Smooth muscle cell of the brain vasculature (primary cell): ENCODE data around the gene MMD2.

Source experiments
- DNase-seq: peaks from one replicate; pipeline ENCODE4 v3.0.0-alpha.2; 2012; ENCODE audit warnings: low read depth, low spot score

Gene MMD2

GRCh38 chr7:4871056-4871680 lies 87.8 kb downstream of the MMD2 start:
- no peak for DNase-seq

- DNase-seq = no peak
These were observed 90.5 kb downstream of the MMD2 start for GRCh38 chr7:4868493-4868892.

GRCh38 chr7:4866528-4867496 lies 92.2 kb downstream of the MMD2 start:
- no peak for DNase-seq

- no peak for DNase-seq
These were observed 96.8 kb downstream of the MMD2 start for GRCh38 chr7:4862156-4862555.

- DNase-seq = no peak
These were observed 97.3 kb downstream of the MMD2 start, which contains the start of gene PAPOLB for GRCh38 chr7:4861673-4862072. Gene PAPOLB (minus strand): TSS chr7:4862030. CDS start chr7:4861810, 220 bp downstream.

GRCh38 chr7:4861227-4861626 lies 97.8 kb downstream of the MMD2 start:
- DNase-seq = no peak

GRCh38 chr7:4857189-4857588 lies 101.8 kb downstream of the MMD2 start:
- no peak for DNase-seq

GRCh38 chr7:4856336-4857057 lies 102.5 kb downstream of the MMD2 start:
- no peak for DNase-seq
